HG03196 (cell line): ENCODE measurements around the gene ORAI2.
"Not testable (repeated sequence)": the region's sequence is repeated elsewhere in the genome, so short reads cannot be mapped to it uniquely, and the experiment has no call there.

Experiments used
- ATAC-seq: cut with Tn5 transposase; IDR thresholded peaks from one replicate; pipeline ENCODE4 v1.9.1; 2021; ENCODE audit not compliant: unreplicated experiment

Gene ORAI2

GRCh38 chr7:102494473-102495149 lies 61.2 kb downstream of the ORAI2 start:
- peak; percentile 62 for ATAC-seq

- not testable (repeated sequence) for ATAC-seq
These were observed 63.5 kb downstream of the ORAI2 start for GRCh38 chr7:102496861-102497260.

GRCh38 chr7:102497308-102497707 lies 63.9 kb downstream of the ORAI2 start:
- not testable (repeated sequence) for ATAC-seq

GRCh38 chr7:102498321-102498720 lies 64.9 kb downstream of the ORAI2 start:
- not testable (repeated sequence) for ATAC-seq

- ATAC-seq = not testable (repeated sequence)
These were observed 69.8 kb downstream of the ORAI2 start for GRCh38 chr7:102503141-102503540.

- ATAC-seq = not testable (repeated sequence)
These were observed 72.2 kb downstream of the ORAI2 start for GRCh38 chr7:102505298-102506185.
